Right atrium auricular region (tissue), 2 donors: ENCODE data around the gene OLFML2A. TPM values are rescaled to one million over a fixed set of nuclear protein-coding genes. Genes with fewer than 3 reads are reported as not detected.

Experiments
- DNase-seq: peaks from one replicate; pipeline ENCODE4 v3.0.0-alpha.2; 2019; ENCODE audit warnings: low spot score
- H3K27ac ChIP-seq, 2 donors: fragments of 200-600 bp; sonication (generic); 1 replicate in 1 of 2; 2 replicates in 1 of 2; pipeline ENCODE4 v1.5.1; 2016 to 2019
- H3K27me3 ChIP-seq, 2 donors: fragments of 200-600 bp; sonication (generic); one replicate each; pipeline versions ENCODE4 v1.5.1 to v1.6.0; 2017 to 2019
- H3K36me3 ChIP-seq: fragments of 200-600 bp; sonication (generic); one replicate; pipeline ENCODE4 v1.5.1; 2016
- H3K4me1 ChIP-seq, 2 donors: fragments of 200-600 bp; sonication (generic); one replicate each; pipeline versions ENCODE4 v1.5.1 to v1.6.0; 2017 to 2019
- H3K4me3 ChIP-seq, 2 donors: fragments of 200-600 bp; sonication (generic); 1 replicate in 1 of 2; 2 replicates in 1 of 2; pipeline ENCODE4 v1.5.1; 2017 to 2019; ENCODE audit warnings: mild to moderate bottlenecking in 1 of 2, moderate library complexity in 1 of 2
- H3K9me3 ChIP-seq, 2 donors: fragments of 200-600 bp; sonication (generic); one replicate each; pipeline ENCODE4 v1.5.1; 2019
- total RNA-seq, 2 donors: library from RNA; depleted of rRNA; stranded (reverse); fragments of >200 nt; gene quantifications; one replicate each; pipeline ENCODE4 v1.1.0, GENCODE V29; 2016
- TF ChIP-seq, protein P1 (sequence below), 2 donors: fragments of 200-600 bp; sonication (generic); IDR thresholded peaks; one replicate each; pipeline ENCODE4 v1.5.1; 2019; ENCODE audit warnings: antibody characterized with exemption in 2 of 2

OLFML2A gene
- total RNA-seq, 2 donors from 2014 or later, result 41.2 to 53.2 TPM

DNA sequence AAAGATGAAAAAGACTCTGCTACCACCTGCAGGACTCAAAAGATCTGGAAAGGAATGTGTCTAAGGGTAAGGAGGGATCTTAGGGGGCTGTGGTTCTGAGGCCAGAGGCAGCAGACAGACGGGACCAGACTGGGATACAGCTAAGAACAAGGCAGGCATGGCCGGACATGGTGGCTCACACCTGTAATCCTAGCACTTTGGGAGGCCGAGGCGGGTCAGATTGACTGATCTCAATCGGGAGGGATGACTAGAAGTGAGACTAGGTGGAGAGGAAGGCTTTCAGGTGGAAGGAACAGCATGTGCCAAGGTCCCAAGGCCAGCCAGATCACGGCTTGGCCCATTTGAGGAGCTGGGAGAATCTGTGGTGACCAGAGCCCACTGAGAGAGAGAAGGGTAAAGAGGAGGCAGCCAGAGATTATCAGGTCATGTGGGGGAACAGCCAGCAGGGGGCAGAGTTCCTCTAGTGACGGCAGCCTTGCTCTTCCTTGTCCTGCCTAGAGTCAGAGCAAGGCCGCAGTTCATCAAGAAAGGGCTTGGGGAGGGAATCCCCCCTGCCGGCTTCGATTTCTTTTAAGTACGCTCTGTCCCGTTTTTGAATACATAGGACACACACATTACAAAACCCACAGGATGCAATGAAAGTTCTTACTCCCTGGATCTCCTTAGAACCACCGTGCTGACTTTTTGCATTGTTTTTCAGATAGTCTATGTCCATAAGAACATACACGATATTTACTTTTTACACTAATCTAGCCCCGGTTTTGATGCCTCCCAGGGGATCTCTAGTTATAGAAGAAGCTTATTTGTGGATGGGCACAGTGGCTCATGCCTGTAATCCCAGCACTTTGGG is 2.6 kb upstream of the OLFML2A start:
- Histone ChIP-seq H3K4me1 (peaks cover 0 to 52% of the 10 kb centered on the region in 2 donors), H3K4me3 (no peak overlapping the region), H3K27ac (no peak overlapping the region), H3K36me3 (no peaks in the 10 kb centered on the region), H3K9me3 (no peaks in the 10 kb centered on the region), H3K27me3 (no peaks in the 10 kb centered on the region)
- TF ChIP-seq, protein P1, sequence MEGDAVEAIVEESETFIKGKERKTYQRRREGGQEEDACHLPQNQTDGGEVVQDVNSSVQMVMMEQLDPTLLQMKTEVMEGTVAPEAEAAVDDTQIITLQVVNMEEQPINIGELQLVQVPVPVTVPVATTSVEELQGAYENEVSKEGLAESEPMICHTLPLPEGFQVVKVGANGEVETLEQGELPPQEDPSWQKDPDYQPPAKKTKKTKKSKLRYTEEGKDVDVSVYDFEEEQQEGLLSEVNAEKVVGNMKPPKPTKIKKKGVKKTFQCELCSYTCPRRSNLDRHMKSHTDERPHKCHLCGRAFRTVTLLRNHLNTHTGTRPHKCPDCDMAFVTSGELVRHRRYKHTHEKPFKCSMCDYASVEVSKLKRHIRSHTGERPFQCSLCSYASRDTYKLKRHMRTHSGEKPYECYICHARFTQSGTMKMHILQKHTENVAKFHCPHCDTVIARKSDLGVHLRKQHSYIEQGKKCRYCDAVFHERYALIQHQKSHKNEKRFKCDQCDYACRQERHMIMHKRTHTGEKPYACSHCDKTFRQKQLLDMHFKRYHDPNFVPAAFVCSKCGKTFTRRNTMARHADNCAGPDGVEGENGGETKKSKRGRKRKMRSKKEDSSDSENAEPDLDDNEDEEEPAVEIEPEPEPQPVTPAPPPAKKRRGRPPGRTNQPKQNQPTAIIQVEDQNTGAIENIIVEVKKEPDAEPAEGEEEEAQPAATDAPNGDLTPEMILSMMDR (IDR thresholded peaks at IDR 0.05), result peak; percentile 74 to 89
- DNase-seq, result peak; percentile 90

DNA sequence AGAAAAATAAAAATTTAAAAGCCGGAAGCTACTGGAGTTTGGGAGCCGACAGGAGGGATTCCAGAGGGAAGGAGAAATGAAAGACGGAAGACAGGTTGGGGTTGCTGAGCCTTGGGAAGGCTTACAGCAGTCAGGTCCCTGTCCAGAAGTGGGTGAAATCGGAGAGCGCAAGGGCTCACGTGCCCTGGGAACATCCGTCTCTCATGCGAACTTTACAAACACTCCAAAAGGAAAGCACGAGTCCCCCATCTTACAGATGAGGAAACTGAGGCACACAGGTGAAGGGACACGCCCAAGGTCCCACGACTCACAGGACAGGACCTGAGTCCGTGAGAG is 347 bp upstream of the OLFML2A start:
- Histone ChIP-seq H3K36me3 (no peaks in the 10 kb centered on the region), H3K9me3 (no peaks in the 10 kb centered on the region), H3K4me1 (peaks cover 0 to 58% of the 10 kb centered on the region in 2 donors), H3K4me3 (peak overlapping the region; percentile 51 to 62), H3K27me3 (no peaks in the 10 kb centered on the region), H3K27ac (peak overlapping the region; percentile 68 to 71)
- TF ChIP-seq, protein P1 (IDR thresholded peaks at IDR 0.05), result no peak
- no peak for DNase-seq

DNA sequence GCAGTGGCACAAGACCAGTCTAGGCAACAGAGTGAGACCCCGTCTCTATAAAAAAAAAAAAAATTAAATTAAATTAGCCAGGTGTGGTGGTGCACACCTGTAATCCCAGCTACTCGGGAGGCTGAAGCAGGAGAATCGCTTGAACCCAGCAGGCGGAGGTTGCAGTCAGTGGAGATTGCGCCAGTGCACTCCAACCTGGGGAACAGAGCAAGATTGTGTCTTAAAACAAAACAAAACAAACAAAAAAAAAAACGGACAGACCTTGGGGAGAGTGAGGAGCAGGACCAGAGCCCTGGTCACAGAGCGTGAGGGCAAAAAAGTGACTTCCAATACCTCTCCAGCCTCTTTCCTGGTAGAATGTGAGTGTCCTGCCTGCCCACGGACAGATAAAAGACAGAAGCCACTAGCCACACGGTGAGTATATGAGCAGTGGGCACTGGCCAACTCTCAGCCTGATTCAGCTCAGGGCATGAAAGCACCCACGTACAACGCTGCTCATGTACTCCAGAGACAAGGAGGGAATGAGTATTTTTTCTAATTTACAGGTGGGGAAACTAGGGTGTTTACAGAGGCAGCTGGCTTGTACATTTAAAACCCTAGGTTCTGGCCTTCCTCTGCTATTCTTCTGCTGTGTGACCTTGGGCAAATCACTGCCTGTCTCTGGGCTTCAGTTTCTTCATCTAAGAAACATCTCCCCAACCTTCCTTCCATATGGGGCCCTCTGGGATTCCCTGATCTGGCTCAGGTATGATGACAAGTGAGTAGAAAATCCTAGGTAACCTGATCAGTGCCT is 1.8 kb downstream of the OLFML2A start:
- Histone ChIP-seq H3K27ac (peak overlapping the region; percentile 51 to 68), H3K9me3 (no peaks in the 10 kb centered on the region), H3K36me3 (no peaks in the 10 kb centered on the region), H3K4me3 (no peak overlapping the region), H3K4me1 (peaks cover 0 to 62% of the 10 kb centered on the region in 2 donors), H3K27me3 (no peaks in the 10 kb centered on the region)
- TF ChIP-seq, protein P1 (IDR thresholded peaks at IDR 0.05), result no peak
- DNase-seq, result peak; percentile 44

DNA sequence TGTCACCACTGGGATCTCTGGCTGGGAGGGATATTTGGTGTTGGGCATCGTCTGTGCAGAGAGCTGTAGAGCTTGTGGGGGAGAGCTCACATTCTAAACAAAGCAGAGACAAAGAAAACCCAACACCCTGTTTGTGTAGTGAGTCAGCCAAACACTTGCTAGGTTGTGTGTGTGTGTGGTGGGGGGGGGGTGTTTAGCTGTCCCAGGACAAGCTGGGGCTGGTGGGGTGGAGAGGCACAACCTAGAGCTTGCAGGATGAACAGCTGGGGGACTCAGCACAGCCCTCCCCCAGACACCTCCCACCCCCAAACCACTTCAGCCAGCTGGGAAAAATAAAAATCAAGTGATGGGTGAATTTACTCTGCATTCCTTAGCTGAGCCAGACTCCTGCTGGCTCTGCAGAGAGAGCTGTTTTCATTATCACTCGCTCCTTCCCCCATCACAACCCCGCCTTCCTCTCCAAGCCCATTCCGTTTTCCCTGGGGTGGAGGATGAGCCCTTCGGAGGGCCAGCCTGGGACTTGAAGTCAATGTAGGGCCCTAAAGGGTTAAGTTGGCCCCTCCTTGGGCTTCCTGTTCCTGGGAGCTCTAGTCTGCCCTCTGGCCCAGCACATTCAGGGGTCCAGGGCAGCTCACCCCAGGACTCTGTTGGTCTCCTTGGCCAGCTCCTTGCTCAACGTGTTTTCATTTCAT is 2.6 kb downstream of the OLFML2A start:
- peak overlapping the region; percentile 51 to 68 for H3K27ac ChIP-seq
- H3K27me3 ChIP-seq, result no peaks in the 10 kb centered on the region
- H3K4me1 ChIP-seq, result peaks cover 0 to 67% of the 10 kb centered on the region in 2 donors
- TF ChIP-seq, protein P1 (IDR thresholded peaks at IDR 0.05), result no peak
- H3K4me3 ChIP-seq, result no peak overlapping the region
- H3K9me3 ChIP-seq, result no peaks in the 10 kb centered on the region
- peak; percentile 58 for DNase-seq
- no peaks in the 10 kb centered on the region for H3K36me3 ChIP-seq

DNA sequence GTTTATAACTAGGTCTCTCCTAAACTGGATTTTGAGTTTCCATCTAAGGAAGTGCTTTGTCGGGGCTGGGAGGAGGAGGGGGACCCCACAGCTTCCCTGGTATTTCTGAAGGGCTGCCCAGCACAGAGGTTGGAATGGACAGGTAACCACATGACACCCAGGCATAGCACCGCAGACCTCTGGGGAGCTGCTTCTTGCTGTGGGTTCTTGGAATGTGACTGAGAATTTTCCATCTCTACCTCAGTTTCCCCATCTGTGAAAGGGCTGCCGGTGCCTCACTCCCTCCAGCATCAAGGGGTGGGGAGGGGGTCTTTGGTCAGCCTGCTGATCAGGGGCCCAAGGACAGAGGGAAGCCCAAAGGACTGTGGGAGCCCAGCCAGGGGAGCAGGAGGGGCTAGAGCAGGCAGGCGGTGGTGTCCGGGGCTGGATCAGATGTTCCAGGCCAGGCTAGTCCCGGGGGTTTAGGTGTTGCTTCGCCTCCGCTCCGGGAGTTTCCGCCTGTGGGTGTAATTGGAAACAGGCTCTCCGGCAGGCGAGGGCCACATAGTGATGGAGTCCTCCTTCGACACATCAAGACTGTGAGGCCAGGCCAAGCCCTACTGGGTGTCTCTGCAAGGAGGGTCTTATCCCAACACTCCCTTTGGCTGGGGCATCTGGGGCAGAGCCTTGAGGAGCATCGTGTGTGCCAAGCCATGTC is 3.3 kb downstream of the OLFML2A start:
- no peaks in the 10 kb centered on the region for H3K27me3 ChIP-seq
- H3K9me3 ChIP-seq, result no peaks in the 10 kb centered on the region
- H3K36me3 ChIP-seq, result no peaks in the 10 kb centered on the region
- DNase-seq, result peak; percentile 65
- H3K4me3 ChIP-seq, result no peak overlapping the region
- TF ChIP-seq, protein P1 (IDR thresholded peaks at IDR 0.05), result no peak
- H3K27ac ChIP-seq, result peak overlapping the region; percentile 51 to 68
- peaks cover 0 to 63% of the 10 kb centered on the region in 2 donors for H3K4me1 ChIP-seq
